K562 (cell line): ENCODE data around the gene CALCOCO2. TPM values are rescaled to one million over a fixed set of nuclear protein-coding genes. Genes with fewer than 3 reads are reported as not detected.

ENCODE experiments used
- NFIX ChIP-seq: fragments of 250-450 bp; sonication (Bioruptor Pico); IDR thresholded peaks from 2 replicates; pipeline ENCODE4 v1.4.0; 2020; ENCODE audit warnings: low read depth, mild to moderate bottlenecking, moderate library complexity
- NRF1 ChIP-seq, 2 experiments: fragments of 450-650 bp; IDR thresholded peaks in 1 of 2; conservative IDR thresholded peaks in 1 of 2; 2 replicates each; pipeline ENCODE4 v1.6.1; 2014; ENCODE audit warnings: mild to moderate bottlenecking in 2 of 2
- RFX1 ChIP-seq: fragments of 450-650 bp; IDR thresholded peaks from 2 replicates; pipeline ENCODE4 v1.6.1; 2016; ENCODE audit warnings: mild to moderate bottlenecking, moderate library complexity
- polyA plus RNA-seq, 8 experiments: library from polyadenylated mRNA; depleted of rRNA in 4 of 8; stranded (reverse) in 5 of 8; unstranded in 3 of 8; fragments of >200 nt; fragmentation: Nextera tagmentation in 2 of 8; fragmentation: Illumina TruSeq in 1 of 8; extraction: Ambion mirVana in 2 of 8; extraction: Trizol in 1 of 8; gene quantifications; 2 replicates each; pipeline versions ENCODE4 v1.2.1 to v1.2.3, GENCODE V29; 2011 to 2014; ENCODE audit warnings: inconsistent platforms in 1 of 8, missing spikeins in 1 of 8
- total RNA-seq, 7 experiments: library from RNA; depleted of rRNA in 6 of 7; stranded (reverse); fragments of >200 nt in 6 of 7; fragmentation: Illumina TruSeq in 2 of 7; extraction: Trizol in 2 of 7; gene quantifications; 2 replicates each; pipeline versions ENCODE4 v1.2.1 to v1.2.3, GENCODE V29; 2011 to 2021; ENCODE audit warnings: low replicate concordance in 1 of 7
- TF ChIP-seq, protein P1 (sequence below): fragments of 200-800 bp; sonication (Bioruptor generic); IDR thresholded peaks from 2 replicates; pipeline ENCODE4 v1.6.1; 2017; ENCODE audit warnings: missing genetic modification characterization, missing compliant biosample characterization
- TF ChIP-seq, protein P2 (sequence below): fragments of 450-650 bp; IDR thresholded peaks from 2 replicates; pipeline ENCODE4 v1.6.1; 2018; ENCODE audit not compliant: partially characterized antibody

The CALCOCO2 gene
- total and polyA plus RNA-seq, 9 of the 15 experiments (the other 6 are each of a cell fraction or from before 2014, with no cell fraction given): 24.1 to 87.3 (median 67.5) TPM

DNA sequence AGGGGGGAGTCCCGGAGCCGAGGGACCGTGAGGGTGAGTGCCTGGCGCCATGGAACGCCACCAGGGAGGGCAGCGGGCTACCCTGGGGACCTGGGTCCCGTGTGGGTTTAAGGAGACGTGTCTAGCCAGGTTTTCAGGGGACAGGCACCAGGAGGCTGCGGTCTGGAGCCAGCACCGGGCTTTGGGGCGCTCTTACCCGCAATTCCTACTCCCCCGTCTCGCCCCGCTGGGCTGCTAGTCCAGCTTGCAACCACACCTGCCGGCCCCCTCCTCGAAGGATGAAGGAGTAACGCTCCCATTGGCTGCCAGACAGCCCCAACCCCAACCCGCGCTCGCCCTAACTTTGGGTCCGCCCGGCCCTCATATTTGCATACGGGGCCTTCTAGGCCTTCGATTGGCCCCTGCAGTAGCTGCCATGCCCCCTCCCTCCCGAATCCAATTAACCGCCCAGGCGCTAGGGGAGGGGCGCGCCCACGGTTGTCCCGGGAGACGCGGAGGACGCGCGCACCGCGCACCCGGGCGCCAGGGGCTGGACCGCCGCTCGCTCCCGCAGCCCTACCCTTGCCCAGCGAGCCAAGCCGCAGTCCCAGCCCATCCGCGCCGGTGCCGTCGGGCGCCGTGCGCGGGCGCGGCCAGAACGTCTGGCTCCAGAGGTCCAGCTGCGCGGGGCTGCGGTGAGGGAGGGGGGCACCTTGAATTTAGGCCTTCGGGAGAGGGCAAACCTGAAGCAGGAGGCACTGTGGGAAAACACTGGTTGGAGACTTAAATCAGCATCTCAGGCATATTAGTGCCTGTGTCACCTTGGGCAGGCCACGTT lies 13.9 kb upstream of the CALCOCO2 start, which contains the start of gene TTLL6 (continued):
- no peak for TF ChIP-seq NFIX (CRISPR knock-in tag)
- peak; percentile 83 for TF ChIP-seq RFX1
- TF ChIP-seq, protein P1, sequence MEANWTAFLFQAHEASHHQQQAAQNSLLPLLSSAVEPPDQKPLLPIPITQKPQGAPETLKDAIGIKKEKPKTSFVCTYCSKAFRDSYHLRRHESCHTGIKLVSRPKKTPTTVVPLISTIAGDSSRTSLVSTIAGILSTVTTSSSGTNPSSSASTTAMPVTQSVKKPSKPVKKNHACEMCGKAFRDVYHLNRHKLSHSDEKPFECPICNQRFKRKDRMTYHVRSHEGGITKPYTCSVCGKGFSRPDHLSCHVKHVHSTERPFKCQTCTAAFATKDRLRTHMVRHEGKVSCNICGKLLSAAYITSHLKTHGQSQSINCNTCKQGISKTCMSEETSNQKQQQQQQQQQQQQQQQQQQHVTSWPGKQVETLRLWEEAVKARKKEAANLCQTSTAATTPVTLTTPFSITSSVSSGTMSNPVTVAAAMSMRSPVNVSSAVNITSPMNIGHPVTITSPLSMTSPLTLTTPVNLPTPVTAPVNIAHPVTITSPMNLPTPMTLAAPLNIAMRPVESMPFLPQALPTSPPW: peak; percentile 96
- peak; percentile 75 for TF ChIP-seq NRF1 (conservative IDR thresholded peaks at IDR 0.05 in 1 of 2, IDR thresholded peaks at IDR 0.05 in 1 of 2)
- TF ChIP-seq, protein P2, sequence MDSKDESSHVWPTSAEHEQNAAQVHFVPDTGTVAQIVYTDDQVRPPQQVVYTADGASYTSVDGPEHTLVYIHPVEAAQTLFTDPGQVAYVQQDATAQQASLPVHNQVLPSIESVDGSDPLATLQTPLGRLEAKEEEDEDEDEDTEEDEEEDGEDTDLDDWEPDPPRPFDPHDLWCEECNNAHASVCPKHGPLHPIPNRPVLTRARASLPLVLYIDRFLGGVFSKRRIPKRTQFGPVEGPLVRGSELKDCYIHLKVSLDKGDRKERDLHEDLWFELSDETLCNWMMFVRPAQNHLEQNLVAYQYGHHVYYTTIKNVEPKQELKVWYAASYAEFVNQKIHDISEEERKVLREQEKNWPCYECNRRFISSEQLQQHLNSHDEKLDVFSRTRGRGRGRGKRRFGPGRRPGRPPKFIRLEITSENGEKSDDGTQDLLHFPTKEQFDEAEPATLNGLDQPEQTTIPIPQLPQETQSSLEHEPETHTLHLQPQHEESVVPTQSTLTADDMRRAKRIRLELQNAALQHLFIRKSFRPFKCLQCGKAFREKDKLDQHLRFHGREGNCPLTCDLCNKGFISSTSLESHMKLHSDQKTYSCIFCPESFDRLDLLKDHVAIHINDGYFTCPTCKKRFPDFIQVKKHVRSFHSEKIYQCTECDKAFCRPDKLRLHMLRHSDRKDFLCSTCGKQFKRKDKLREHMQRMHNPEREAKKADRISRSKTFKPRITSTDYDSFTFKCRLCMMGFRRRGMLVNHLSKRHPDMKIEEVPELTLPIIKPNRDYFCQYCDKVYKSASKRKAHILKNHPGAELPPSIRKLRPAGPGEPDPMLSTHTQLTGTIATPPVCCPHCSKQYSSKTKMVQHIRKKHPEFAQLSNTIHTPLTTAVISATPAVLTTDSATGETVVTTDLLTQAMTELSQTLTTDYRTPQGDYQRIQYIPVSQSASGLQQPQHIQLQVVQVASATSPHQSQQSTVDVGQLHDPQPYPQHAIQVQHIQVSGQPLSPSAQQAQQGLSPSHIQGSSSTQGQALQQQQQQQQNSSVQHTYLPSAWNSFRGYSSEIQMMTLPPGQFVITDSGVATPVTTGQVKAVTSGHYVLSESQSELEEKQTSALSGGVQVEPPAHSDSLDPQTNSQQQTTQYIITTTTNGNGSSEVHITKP: peak; percentile 92
